ENCODE data around the gene RTN4R. TPM values are rescaled to one million over a fixed set of nuclear protein-coding genes. Genes with fewer than 3 reads are reported as not detected.

RTN4R gene
- total and polyA plus RNA-seq, 9 of the 15 experiments (the other 6 are each of a cell fraction or from before 2014, with no cell fraction given), result 0.04 to 2.8 (median 1.4) TPM; not detected in 3

DNA sequence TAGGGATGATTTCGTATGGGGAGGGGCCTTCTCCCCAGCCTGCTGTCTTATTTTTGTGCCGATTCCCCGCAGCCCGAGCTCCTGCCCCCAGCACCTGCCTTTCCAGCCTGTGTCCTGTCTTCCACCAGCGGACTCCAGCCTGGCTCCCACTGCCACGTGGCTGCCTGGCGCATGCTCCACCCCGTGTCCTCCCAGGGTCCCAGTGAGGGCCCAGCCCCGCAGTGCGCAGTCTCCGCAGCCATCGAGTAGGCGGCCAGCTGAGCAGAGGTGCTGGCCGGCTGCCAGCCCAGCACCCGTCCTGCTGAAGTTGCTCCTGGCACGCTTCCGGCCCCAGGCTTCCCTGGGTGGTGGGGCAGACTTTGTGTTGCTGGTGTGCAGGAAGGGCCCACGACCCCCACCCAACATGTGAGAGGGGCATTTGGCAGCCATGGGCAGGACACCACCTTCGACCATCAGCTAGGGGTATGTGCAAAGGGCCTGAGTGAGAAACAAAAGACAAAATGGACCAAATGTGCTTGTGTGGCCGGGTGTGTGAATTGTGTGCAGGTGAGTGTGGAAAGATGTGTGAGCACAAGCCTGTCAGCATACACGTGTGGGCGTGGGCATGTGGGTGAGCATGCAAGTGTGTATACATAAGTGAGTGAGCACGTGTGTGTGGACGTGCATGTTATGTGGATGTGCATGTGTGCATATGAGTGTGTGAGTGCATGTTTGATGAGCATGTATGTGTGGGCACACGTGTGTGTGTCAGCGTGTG is 55.9 kb downstream of the RTN4R start (continued):
- TF ChIP-seq ZNF24 (IDR thresholded peaks at IDR 0.05) (no peak), ARNT (IDR thresholded peaks at IDR 0.05) (no peak), ZNF717 (CRISPR knock-in tag; IDR thresholded peaks at IDR 0.05) (0 out of 2 replicates have a peak, but pooled peaks have one; percentile 55), ZNF431 (CRISPR knock-in tag; IDR thresholded peaks at IDR 0.05) (no peak), MEIS2 (IDR thresholded peaks at IDR 0.05; ENCODE audit: partially characterized antibody) (peak; percentile 52), NCOA6 (IDR thresholded peaks at IDR 0.05) (no peak), BDP1 (IDR thresholded peaks at IDR 0.05; ENCODE audit: insufficient read depth, insufficient read length) (no peak), SIX5 (IDR thresholded peaks at IDR 0.05; ENCODE audit: borderline replicate concordance in 1 of 2, insufficient read depth in 1 of 2, low read depth in 1 of 2, low read length in 2 of 2) (no peak), ERF (CRISPR knock-in tag; IDR thresholded peaks at IDR 0.05) (no peak), ZBTB1 (CRISPR knock-in tag; IDR thresholded peaks at IDR 0.05; ENCODE audit: borderline replicate concordance, low read depth) (no peak), PRMT5 (CRISPR knock-in tag; IDR thresholded peaks at IDR 0.05) (no peak), ZNF175 (CRISPR knock-in tag; IDR thresholded peaks at IDR 0.05; ENCODE audit: low read depth) (no peak), ELF4 (CRISPR knock-in tag; IDR thresholded peaks at IDR 0.05) (no peak), CXXC5 (CRISPR knock-in tag; IDR thresholded peaks at IDR 0.05) (no peak), ETV6 (IDR thresholded peaks at IDR 0.05; ENCODE audit: borderline replicate concordance in 1 of 2, low read depth in 2 of 2, low read length in 1 of 2) (no peak), ETV6 (CRISPR knock-in tag; IDR thresholded peaks at IDR 0.05; ENCODE audit: borderline replicate concordance) (no peak), SMARCA4 (IDR thresholded peaks at IDR 0.05) (no peak), FUS (optimal IDR thresholded peaks at IDR 0.05; ENCODE audit: low read depth, low read length) (no peak), E2F3 (CRISPR knock-in tag; IDR thresholded peaks at IDR 0.05) (no peak), ZNF146 (CRISPR knock-in tag; IDR thresholded peaks at IDR 0.05; ENCODE audit: unreplicated experiment) (no peak), SUPT5H (IDR thresholded peaks at IDR 0.05) (0 out of 2 replicates have a peak, but pooled peaks have one; percentile 28), CSDE1 (IDR thresholded peaks at IDR 0.05) (no peak)
- TF ChIP-seq, protein P1, sequence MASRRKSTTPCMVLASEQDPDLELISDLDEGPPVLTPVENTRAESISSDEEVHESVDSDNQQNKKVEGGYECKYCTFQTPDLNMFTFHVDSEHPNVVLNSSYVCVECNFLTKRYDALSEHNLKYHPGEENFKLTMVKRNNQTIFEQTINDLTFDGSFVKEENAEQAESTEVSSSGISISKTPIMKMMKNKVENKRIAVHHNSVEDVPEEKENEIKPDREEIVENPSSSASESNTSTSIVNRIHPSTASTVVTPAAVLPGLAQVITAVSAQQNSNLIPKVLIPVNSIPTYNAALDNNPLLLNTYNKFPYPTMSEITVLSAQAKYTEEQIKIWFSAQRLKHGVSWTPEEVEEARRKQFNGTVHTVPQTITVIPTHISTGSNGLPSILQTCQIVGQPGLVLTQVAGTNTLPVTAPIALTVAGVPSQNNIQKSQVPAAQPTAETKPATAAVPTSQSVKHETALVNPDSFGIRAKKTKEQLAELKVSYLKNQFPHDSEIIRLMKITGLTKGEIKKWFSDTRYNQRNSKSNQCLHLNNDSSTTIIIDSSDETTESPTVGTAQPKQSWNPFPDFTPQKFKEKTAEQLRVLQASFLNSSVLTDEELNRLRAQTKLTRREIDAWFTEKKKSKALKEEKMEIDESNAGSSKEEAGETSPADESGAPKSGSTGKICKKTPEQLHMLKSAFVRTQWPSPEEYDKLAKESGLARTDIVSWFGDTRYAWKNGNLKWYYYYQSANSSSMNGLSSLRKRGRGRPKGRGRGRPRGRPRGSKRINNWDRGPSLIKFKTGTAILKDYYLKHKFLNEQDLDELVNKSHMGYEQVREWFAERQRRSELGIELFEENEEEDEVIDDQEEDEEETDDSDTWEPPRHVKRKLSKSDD (conservative IDR thresholded peaks at IDR 0.05; ENCODE audit: low read length), result no peak
- TF ChIP-seq, protein P2, sequence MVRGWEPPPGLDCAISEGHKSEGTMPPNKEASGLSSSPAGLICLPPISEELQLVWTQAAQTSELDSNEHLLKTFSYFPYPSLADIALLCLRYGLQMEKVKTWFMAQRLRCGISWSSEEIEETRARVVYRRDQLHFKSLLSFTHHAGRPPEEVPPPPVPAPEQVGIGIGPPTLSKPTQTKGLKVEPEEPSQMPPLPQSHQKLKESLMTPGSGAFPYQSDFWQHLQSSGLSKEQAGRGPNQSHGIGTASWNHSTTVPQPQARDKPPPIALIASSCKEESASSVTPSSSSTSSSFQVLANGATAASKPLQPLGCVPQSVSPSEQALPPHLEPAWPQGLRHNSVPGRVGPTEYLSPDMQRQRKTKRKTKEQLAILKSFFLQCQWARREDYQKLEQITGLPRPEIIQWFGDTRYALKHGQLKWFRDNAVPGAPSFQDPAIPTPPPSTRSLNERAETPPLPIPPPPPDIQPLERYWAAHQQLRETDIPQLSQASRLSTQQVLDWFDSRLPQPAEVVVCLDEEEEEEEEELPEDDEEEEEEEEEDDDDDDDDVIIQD (CRISPR knock-in tag; IDR thresholded peaks at IDR 0.05), result no peak
- TF ChIP-seq, protein P3, sequence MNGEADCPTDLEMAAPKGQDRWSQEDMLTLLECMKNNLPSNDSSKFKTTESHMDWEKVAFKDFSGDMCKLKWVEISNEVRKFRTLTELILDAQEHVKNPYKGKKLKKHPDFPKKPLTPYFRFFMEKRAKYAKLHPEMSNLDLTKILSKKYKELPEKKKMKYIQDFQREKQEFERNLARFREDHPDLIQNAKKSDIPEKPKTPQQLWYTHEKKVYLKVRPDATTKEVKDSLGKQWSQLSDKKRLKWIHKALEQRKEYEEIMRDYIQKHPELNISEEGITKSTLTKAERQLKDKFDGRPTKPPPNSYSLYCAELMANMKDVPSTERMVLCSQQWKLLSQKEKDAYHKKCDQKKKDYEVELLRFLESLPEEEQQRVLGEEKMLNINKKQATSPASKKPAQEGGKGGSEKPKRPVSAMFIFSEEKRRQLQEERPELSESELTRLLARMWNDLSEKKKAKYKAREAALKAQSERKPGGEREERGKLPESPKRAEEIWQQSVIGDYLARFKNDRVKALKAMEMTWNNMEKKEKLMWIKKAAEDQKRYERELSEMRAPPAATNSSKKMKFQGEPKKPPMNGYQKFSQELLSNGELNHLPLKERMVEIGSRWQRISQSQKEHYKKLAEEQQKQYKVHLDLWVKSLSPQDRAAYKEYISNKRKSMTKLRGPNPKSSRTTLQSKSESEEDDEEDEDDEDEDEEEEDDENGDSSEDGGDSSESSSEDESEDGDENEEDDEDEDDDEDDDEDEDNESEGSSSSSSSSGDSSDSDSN (IDR thresholded peaks at IDR 0.05; ENCODE audit: borderline replicate concordance in 1 of 2, low read depth in 2 of 2, low read length in 2 of 2), result 0 out of 4 replicates have a peak, but pooled peaks of 1 of the 2 experiments have one; percentile 9

All from K562 (cell line).